ENCODE results near the gene LDB3. TPM values are rescaled to one million over a fixed set of nuclear protein-coding genes. Genes with fewer than 3 reads are reported as not detected.

Gene LDB3
- total and polyA plus RNA-seq, 12 donors, result 162 to 1,738 (median 1,513) TPM

DNA sequence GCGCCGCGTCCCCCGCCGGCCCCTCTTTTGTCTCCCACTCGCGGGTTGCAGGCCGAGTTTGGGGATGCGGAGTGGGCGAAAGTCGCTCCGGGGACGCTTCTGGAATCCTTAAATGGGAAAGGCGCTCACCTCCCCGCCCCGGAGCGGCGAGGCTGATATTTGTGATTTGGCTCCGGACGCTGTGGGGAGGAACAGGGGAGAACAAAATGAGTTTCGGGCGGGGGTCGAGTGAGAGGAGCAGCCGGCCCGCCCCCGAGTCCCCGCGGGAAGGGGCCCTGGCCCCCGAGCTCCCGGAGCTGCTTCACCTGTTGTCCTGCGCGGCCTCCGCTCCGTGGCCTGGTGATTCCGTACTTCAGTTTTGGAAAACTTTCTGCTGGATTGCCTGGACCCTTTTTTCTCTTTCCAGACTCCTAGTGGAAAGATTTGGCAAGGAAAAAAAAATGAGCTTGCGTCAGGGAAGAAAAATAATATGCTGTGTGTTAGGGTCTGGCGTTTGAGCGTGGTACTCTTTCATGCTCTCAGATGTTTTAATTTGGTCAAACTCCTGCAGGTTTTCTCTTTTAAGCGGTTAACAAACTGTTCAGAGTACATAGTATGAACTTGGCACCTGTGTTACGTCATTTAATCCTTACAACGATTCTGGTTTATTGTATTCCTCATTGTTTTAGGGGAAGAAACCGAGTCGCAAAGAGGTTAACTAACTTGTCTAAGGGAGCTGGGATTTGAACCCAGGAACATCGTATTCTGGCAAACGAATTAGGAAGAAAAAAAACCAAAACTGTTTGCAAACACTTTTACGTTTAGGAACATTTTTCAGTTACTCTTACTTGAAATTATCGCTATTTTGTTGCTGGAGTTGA, 89.0 kb downstream of the LDB3 start:
- DNase-seq (peak; percentile 34 to 42), ATAC-seq (peak in 1 of 8 donors; percentile 1)
- Histone ChIP-seq H3K36me3 (no peaks in the 10 kb centered on the region), H3K9me3 (no peaks in the 10 kb centered on the region), H3K27me3 (peaks cover 0 to 81% (median 56%) of the 10 kb centered on the region in 7 donors), H3K4me1 (peaks cover 0 to 72% (median 41%) of the 10 kb centered on the region in 9 donors), H3K27ac (peak overlapping the region; percentile 89 to 99 (median 98)), H3K4me3 (peak overlapping the region; percentile 59 to 90 (median 77))
- peak in 4 of 9 donors; percentile 10 to 29 (median 20) for TF ChIP-seq CTCF (IDR thresholded peaks at IDR 0.05)
- WGBS, 2 donors, result 2 to 3% methylated on average over 47 of the region's 47 CpGs
- intact Hi-C loops (cut with DNase I), result loop anchor here in 6 of 10 donors (5.0 to 10.0 kb wide), 4 partner anchors 45 to 140 kb away; no protein-coding TSS in a partner anchor

- Histone ChIP-seq H3K27me3 (peaks cover 0 to 83% (median 56%) of the 10 kb centered on the region in 7 donors), H3K4me1 (peaks cover 0 to 66% (median 41%) of the 10 kb centered on the region in 9 donors), H3K4me3 (peak overlapping the region; percentile 59 to 90 (median 77)), H3K27ac (peak overlapping the region in 8 of 10 donors; percentile 89 to 99 (median 98)), H3K36me3 (no peaks in the 10 kb centered on the region), H3K9me3 (no peaks in the 10 kb centered on the region)
- DNase-seq (no peak), ATAC-seq (no peak)
- intact Hi-C loops (cut with DNase I), result loop anchor here in 6 of 10 donors (5.0 to 10.0 kb wide), 4 partner anchors 46 to 139 kb away; no protein-coding TSS in a partner anchor
- TF ChIP-seq CTCF (IDR thresholded peaks at IDR 0.05), result no peak
- WGBS, 2 donors, result 16 to 24% methylated on average over 9 of the region's 9 CpGs
Measured at GRCh38 chr10:86758189-86759072, 90.1 kb downstream of the LDB3 start.

GRCh38 chr10:86759073-86759672, 90.9 kb downstream of the LDB3 start:
- DNase-seq, result no peak
- Histone ChIP-seq H3K36me3 (no peaks in the 10 kb centered on the region), H3K27ac (peak overlapping the region in 4 of 10 donors; percentile 10 to 99 (median 53)), H3K27me3 (peaks cover 0 to 76% (median 54%) of the 10 kb centered on the region in 7 donors), H3K4me1 (peaks cover 0 to 61% (median 41%) of the 10 kb centered on the region in 9 donors), H3K9me3 (no peaks in the 10 kb centered on the region), H3K4me3 (peak overlapping the region in 8 of 10 donors; percentile 74 to 90 (median 78))
- intact Hi-C loops (cut with DNase I), result loop anchor here in 6 of 10 donors (5.0 to 10.0 kb wide), 4 partner anchors 47 to 138 kb away; no protein-coding TSS in a partner anchor
- TF ChIP-seq CTCF (IDR thresholded peaks at IDR 0.05), result no peak
- no peak for ATAC-seq
- 34 to 40% methylated on average over 3 of the region's 3 CpGs for WGBS, 2 donors

Measured in heart right ventricle (tissue), 16 donors.